Activated CD8-positive, alpha-beta T cell treated with anti-CD3 and anti-CD28 coated beads for 36 hours (primary cell): ENCODE measurements around the gene LRIF1. TPM values are rescaled to one million over a fixed set of nuclear protein-coding genes. Genes with fewer than 3 reads are reported as not detected.
"Not testable (repeated sequence)": the region's sequence is repeated elsewhere in the genome, so short reads cannot be mapped to it uniquely, and the experiment has no call there.

Source experiments
- ATAC-seq: fragments of 200-7000 bp; cut with Tn5 transposase; one replicate; pipeline ENCODE4 v1.10.0; 2021; ENCODE audit warnings: mild to moderate bottlenecking, moderate library complexity
- CTCF ChIA-PET: fragments of 350-600 bp; sonication (Branson Sonifier 250); formaldehyde crosslinking; loops from one replicate; lab custom pipeline; 2021; ENCODE audit warnings: antibody characterized with exemption; lab: Charles Lee
- POLR2A ChIA-PET: fragments of 350-600 bp; sonication (Branson Sonifier 250); formaldehyde crosslinking; loops from one replicate; lab custom pipeline; 2021; ENCODE audit warnings: antibody characterized with exemption; lab: Charles Lee
- DNase-seq: peaks from one replicate; pipeline ENCODE4 v3.0.0-alpha.2; 2020
- H3K27ac Mint-ChIP-seq: one replicate; pipeline ENCODE4 v1.8.0; 2021; ENCODE audit warnings: mild to moderate bottlenecking, mixed read lengths
- H3K27me3 Mint-ChIP-seq: one replicate; pipeline ENCODE4 v1.8.0; 2021; ENCODE audit warnings: mixed read lengths
- H3K36me3 Mint-ChIP-seq: one replicate; pipeline ENCODE4 v1.8.0; 2021; ENCODE audit warnings: low read depth, mixed read lengths
- H3K4me1 Mint-ChIP-seq: one replicate; pipeline ENCODE4 v1.8.0; 2021; ENCODE audit warnings: low read depth, mixed read lengths
- H3K4me3 Mint-ChIP-seq: one replicate; pipeline ENCODE4 v1.8.0; 2021; ENCODE audit warnings: mild to moderate bottlenecking, moderate library complexity, mixed read lengths
- H3K9me3 Mint-ChIP-seq: one replicate; pipeline ENCODE4 v1.8.0; 2021; ENCODE audit warnings: mixed read lengths
- intact Hi-C: fragments of 100-400 bp; cut with micrococcal nuclease; formaldehyde crosslinking; loops from one replicate; pipeline ENCODE4 v1.10.0; 2022
- total RNA-seq, 2 experiments: library from RNA; stranded (reverse); gene quantifications; one replicate each; pipeline ENCODE4 v1.2.3, GENCODE V29; 2021
- TF ChIP-seq, protein P1 (sequence below): fragments of 200-600 bp; IDR thresholded peaks from one replicate; pipeline ENCODE4 v1.8.0; 2022; ENCODE audit warnings: antibody characterized with exemption, mild to moderate bottlenecking

The LRIF1 gene
- total RNA-seq, 2 experiments from 2014 or later, result 16.0 to 16.1 TPM

DNA sequence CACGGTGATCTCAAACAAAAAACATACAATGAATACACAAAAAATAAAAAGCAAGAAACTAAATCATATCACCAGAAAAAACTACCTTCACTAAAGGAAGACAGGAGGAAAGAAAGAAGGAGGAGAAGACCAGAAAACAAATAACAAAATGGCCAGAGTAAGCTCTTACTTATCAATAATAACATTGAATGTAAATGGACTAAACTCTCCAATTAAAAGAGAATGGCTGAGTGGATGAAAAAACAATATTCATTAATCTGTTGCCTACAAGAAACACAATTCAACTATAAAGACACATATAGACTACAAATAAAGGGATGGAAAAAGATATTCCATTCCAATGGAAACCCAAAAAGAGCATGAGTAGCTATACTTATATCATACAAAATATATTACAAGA lies 27.2 kb downstream of the LRIF1 start:
- intact Hi-C loops, result no loop called here
- H3K27ac Mint-ChIP-seq, result no peak overlapping the region
- H3K9me3 Mint-ChIP-seq, result peaks cover 19% of the 10 kb centered on the region
- DNase-seq (no peak), ATAC-seq (no peak)
- TF ChIP-seq, protein P1, sequence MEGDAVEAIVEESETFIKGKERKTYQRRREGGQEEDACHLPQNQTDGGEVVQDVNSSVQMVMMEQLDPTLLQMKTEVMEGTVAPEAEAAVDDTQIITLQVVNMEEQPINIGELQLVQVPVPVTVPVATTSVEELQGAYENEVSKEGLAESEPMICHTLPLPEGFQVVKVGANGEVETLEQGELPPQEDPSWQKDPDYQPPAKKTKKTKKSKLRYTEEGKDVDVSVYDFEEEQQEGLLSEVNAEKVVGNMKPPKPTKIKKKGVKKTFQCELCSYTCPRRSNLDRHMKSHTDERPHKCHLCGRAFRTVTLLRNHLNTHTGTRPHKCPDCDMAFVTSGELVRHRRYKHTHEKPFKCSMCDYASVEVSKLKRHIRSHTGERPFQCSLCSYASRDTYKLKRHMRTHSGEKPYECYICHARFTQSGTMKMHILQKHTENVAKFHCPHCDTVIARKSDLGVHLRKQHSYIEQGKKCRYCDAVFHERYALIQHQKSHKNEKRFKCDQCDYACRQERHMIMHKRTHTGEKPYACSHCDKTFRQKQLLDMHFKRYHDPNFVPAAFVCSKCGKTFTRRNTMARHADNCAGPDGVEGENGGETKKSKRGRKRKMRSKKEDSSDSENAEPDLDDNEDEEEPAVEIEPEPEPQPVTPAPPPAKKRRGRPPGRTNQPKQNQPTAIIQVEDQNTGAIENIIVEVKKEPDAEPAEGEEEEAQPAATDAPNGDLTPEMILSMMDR, result no peak
- H3K4me1 Mint-ChIP-seq, result no peaks in the 10 kb centered on the region
- POLR2A ChIA-PET, result no interaction called here
- peaks cover 6% of the 10 kb centered on the region for H3K36me3 Mint-ChIP-seq
- no peak overlapping the region for H3K4me3 Mint-ChIP-seq
- H3K27me3 Mint-ChIP-seq, result no peaks in the 10 kb centered on the region
- CTCF ChIA-PET, result no interaction called here

GRCh38 chr1:110931097-110931496 lies 32.6 kb downstream of the LRIF1 start:
- peaks cover 14% of the 10 kb centered on the region for H3K36me3 Mint-ChIP-seq

DNA sequence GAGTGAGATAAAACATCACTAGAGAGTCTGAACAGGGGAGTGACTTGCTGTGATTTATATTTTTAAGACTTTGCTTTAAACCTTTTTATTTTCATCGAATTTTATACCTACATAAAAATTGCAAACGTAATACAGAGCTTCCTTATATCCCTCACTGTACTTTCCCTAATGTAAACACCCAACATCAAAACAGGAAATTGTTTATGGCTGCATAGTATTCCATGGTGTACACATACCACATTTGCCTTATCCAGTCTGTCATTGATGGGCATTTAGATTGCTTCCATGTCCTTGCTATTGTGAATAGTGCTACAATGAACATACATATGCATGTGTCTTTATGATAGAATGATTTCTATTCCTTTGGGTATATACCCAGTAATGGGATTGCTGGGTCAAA lies 34.8 kb downstream of the LRIF1 start:
- H3K36me3 Mint-ChIP-seq, result peaks cover 10% of the 10 kb centered on the region
- TF ChIP-seq, protein P1, result no peak
- DNase-seq (no peak), ATAC-seq (no peak)
- ChIA-PET CTCF (no interaction called here), POLR2A (no interaction called here)
- H3K27ac Mint-ChIP-seq, result no peak overlapping the region
- no peaks in the 10 kb centered on the region for H3K4me1 Mint-ChIP-seq
- H3K4me3 Mint-ChIP-seq, result no peak overlapping the region
- intact Hi-C loops, result no loop called here
- H3K9me3 Mint-ChIP-seq, result peaks cover 21% of the 10 kb centered on the region
- no peaks in the 10 kb centered on the region for H3K27me3 Mint-ChIP-seq

More at GRCh38 chr1:110931097-110931496, 32.6 kb downstream of the LRIF1 start:
- CTCF ChIA-PET, H3K4me3 Mint-ChIP-seq, H3K27me3 Mint-ChIP-seq, POLR2A ChIA-PET, intact Hi-C loops, H3K27ac Mint-ChIP-seq, H3K4me1 Mint-ChIP-seq, ATAC-seq, DNase-seq: not testable (repeated sequence)
- H3K9me3 Mint-ChIP-seq, result peaks cover 24% of the 10 kb centered on the region

- Mint-ChIP-seq H3K36me3 (peaks cover 10% of the 10 kb centered on the region), H3K27me3 (no peaks in the 10 kb centered on the region), H3K9me3 (peaks cover 21% of the 10 kb centered on the region), H3K4me3 (no peak overlapping the region), H3K27ac (no peak overlapping the region), H3K4me1 (no peaks in the 10 kb centered on the region)
- TF ChIP-seq, protein P1, result no peak
- intact Hi-C loops, result no loop called here
- ATAC-seq (no peak), DNase-seq (no peak)
- POLR2A ChIA-PET, result no interaction called here
- CTCF ChIA-PET, result interaction anchor here (1.2 kb wide), 1 partner anchor 99 kb away, joined by 3 read pairs; no protein-coding TSS in a partner anchor
Observed at GRCh38 chr1:110928191-110928590, 35.5 kb downstream of the LRIF1 start.

GRCh38 chr1:110927484-110928075 lies 36.1 kb downstream of the LRIF1 start:
- peaks cover 21% of the 10 kb centered on the region for H3K9me3 Mint-ChIP-seq
- no peaks in the 10 kb centered on the region for H3K4me1 Mint-ChIP-seq
- DNase-seq (no peak), ATAC-seq (no peak)
- no peaks in the 10 kb centered on the region for H3K27me3 Mint-ChIP-seq
- H3K27ac Mint-ChIP-seq, result no peak overlapping the region
- CTCF ChIA-PET, result interaction anchor here (1.2 kb wide), 1 partner anchor 98 kb away, joined by 3 read pairs; no protein-coding TSS in a partner anchor
- TF ChIP-seq, protein P1, result no peak
- H3K36me3 Mint-ChIP-seq, result peaks cover 10% of the 10 kb centered on the region
- POLR2A ChIA-PET, result no interaction called here
- no peak overlapping the region for H3K4me3 Mint-ChIP-seq
- intact Hi-C loops, result no loop called here
